ENCODE measurements around the gene OXLD1. TPM values are rescaled to one million over a fixed set of nuclear protein-coding genes. Genes with fewer than 3 reads are reported as not detected.

The OXLD1 gene
- polyA plus RNA-seq, 1 of the 3 experiments (the other 2 are of a cell fraction): 103 TPM

GRCh38 chr17:81693509-81694210 lies 27.3 kb upstream of the OXLD1 start:
- ChIA-PET CTCF (interaction anchor here (1.2 to 1.8 kb wide), 4 partner anchors 8 to 18 kb away, joined by 3 to 5 read pairs (median 4); partner anchors contain the start of genes ARL16 and HGS), POLR2A (interaction anchor here (1.2 to 3.2 kb wide), 2 partner anchors 9 to 10 kb away, joined by 7 to 14 read pairs; partner anchors contain the start of genes ARL16, HGS and MRPL12)
- Histone ChIP-seq H3K9me2 (no peaks in the 10 kb centered on the region), H3K4me1 (ENCODE audit: control insufficient read depth in 1 of 2, insufficient read depth in 2 of 2, low read depth in 1 of 2, low read length in 1 of 2) (no peaks in the 10 kb centered on the region), H3K9me3 (no peaks in the 10 kb centered on the region), H3K4me2 (no peak overlapping the region), H2AFZ (ENCODE audit: low read depth) (no peak overlapping the region), H3K79me2 (ENCODE audit: insufficient read depth) (peaks cover 94% of the 10 kb centered on the region), H3K9ac (no peak overlapping the region), H3K36me3 (replicated peaks in 1 of 2; ENCODE audit: control insufficient read depth in 1 of 2, insufficient read depth in 2 of 2, low read length in 1 of 2) (peaks cover 44 to 95% of the 10 kb centered on the region in 2 experiments), H4K20me1 (ENCODE audit: insufficient read depth) (peaks cover 60% of the 10 kb centered on the region), H3K4me3 (ENCODE audit: low read depth in 2 of 2, low read length in 1 of 2) (no peak overlapping the region), H3K27me3 (ENCODE audit: insufficient read depth) (no peaks in the 10 kb centered on the region), H3K27ac (ENCODE audit: low read depth in 2 of 2, low read length in 1 of 2) (no peak overlapping the region), H3F3A (replicated peaks; ENCODE audit: insufficient read depth) (peaks cover 27% of the 10 kb centered on the region)
- 93% methylated on average over 29 of the region's 35 CpGs for WGBS (ENCODE audit: low lambda C conversion rate)
- DNase-seq: no peak
- 0 out of 2 replicates have a peak, but pooled peaks have one; percentile 14 for TF ChIP-seq CTCF (IDR thresholded peaks at IDR 0.05)
- TF ChIP-seq IRF3 (IDR thresholded peaks at IDR 0.05; ENCODE audit: low read depth, low read length): no peak
- TF ChIP-seq ZBTB33 (IDR thresholded peaks at IDR 0.05; ENCODE audit: borderline replicate concordance, low read depth): no peak
- TF ChIP-seq EP300 (IDR thresholded peaks at IDR 0.05; ENCODE audit: borderline replicate concordance in 1 of 2, low read depth in 1 of 2, low read length in 1 of 2): no peak

GRCh38 chr17:81691608-81692007 lies 25.2 kb upstream of the OXLD1 start:
- H2AFZ ChIP-seq (ENCODE audit: low read depth): no peak overlapping the region
- H3K4me2 ChIP-seq: no peak overlapping the region
- no peak overlapping the region for H3K9ac ChIP-seq
- no peaks in the 10 kb centered on the region for H3K9me2 ChIP-seq
- no peaks in the 10 kb centered on the region for H3K27me3 ChIP-seq (ENCODE audit: insufficient read depth)
- CTCF ChIA-PET: no interaction called here
- 97% methylated on average over 20 of the region's 20 CpGs for WGBS (ENCODE audit: low lambda C conversion rate)
- no peak overlapping the region for H3K27ac ChIP-seq (ENCODE audit: low read depth in 2 of 2, low read length in 1 of 2)
- no peak for TF ChIP-seq NFIC (IDR thresholded peaks at IDR 0.05; ENCODE audit: borderline replicate concordance)
- no peak for TF ChIP-seq MEF2A (IDR thresholded peaks at IDR 0.05; ENCODE audit: borderline replicate concordance, low read depth)
- no peak for TF ChIP-seq PBX3 (IDR thresholded peaks at IDR 0.05)
- no peak for TF ChIP-seq GABPA (IDR thresholded peaks at IDR 0.05; ENCODE audit: low read depth)
- TF ChIP-seq CTCF (IDR thresholded peaks at IDR 0.05): no peak
- TF ChIP-seq GATA2 (CRISPR knock-in tag; IDR thresholded peaks at IDR 0.05): no peak
- TF ChIP-seq USF2 (IDR thresholded peaks at IDR 0.05; ENCODE audit: borderline replicate concordance, low read depth, low read length): no peak
- no peak for TF ChIP-seq SMC3 (IDR thresholded peaks at IDR 0.05; ENCODE audit: low read depth, low read length)
- no peak for TF ChIP-seq FOXJ3 (CRISPR knock-in tag; IDR thresholded peaks at IDR 0.05)
- TF ChIP-seq NRF1 (IDR thresholded peaks at IDR 0.05; ENCODE audit: low read depth, low read length): no peak
- no peaks in the 10 kb centered on the region for H3K9me3 ChIP-seq
- POLR2A ChIA-PET: interaction anchor here (3.2 kb wide), 1 partner anchor 8 kb away, joined by 14 read pairs; the partner anchor contains the start of genes ARL16 and HGS
- no peak for DNase-seq
- H3K4me3 ChIP-seq (ENCODE audit: low read depth in 2 of 2, low read length in 1 of 2): no peak overlapping the region
- peaks cover 45 to 99% of the 10 kb centered on the region in 2 experiments for H3K36me3 ChIP-seq (replicated peaks in 1 of 2; ENCODE audit: control insufficient read depth in 1 of 2, insufficient read depth in 2 of 2, low read length in 1 of 2)
- H3F3A ChIP-seq (replicated peaks; ENCODE audit: insufficient read depth): peaks cover 22% of the 10 kb centered on the region
- no peaks in the 10 kb centered on the region for H3K4me1 ChIP-seq (ENCODE audit: control insufficient read depth in 1 of 2, insufficient read depth in 2 of 2, low read depth in 1 of 2, low read length in 1 of 2)
- peaks cover 94% of the 10 kb centered on the region for H3K79me2 ChIP-seq (ENCODE audit: insufficient read depth)
- peaks cover 71% of the 10 kb centered on the region for H4K20me1 ChIP-seq (ENCODE audit: insufficient read depth)
